Astrocyte of the cerebellum (primary cell): ENCODE data around the gene BET1.

Experiments used
- DNase-seq: peaks from one replicate; pipeline ENCODE4 v3.0.0-alpha.2; 2011; ENCODE audit warnings: low read depth
- H3K4me3 ChIP-seq: 2 replicates; pipeline ENCODE4 v1.5.1; 2011; ENCODE audit warnings: mild to moderate bottlenecking, low read depth, low read length, moderate library complexity
- in situ Hi-C: cut with HindIII; loops from 2 replicates; pipeline ENCODE4 v1.10.0; 2017; ENCODE audit warnings: low sequenced_read_pairs
- TF ChIP-seq, protein P1 (sequence below): IDR thresholded peaks from 2 replicates; pipeline ENCODE4 v1.5.1; 2012; ENCODE audit warnings: low read length, low read depth, moderate library complexity, mild to moderate bottlenecking; ENCODE audit errors: missing control alignments

BET1 gene

DNA sequence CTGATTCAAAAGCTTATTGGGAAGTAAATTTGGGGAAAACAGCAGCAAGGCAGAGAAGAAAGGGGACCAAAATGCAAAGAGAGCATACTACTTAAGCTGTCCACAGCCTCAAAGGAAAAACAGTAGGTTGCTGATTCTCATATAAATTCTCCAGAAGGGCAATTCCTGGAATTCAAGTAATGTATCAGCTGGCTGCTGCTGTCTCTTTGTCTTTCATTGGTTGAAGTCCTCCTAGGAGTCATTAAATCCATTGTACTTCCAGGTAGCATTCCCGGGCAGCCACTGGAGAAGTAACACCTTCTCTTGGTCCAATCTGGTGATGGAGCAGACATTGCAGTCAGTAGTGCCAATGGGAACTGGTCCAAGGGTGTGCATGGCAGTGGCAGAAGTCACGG is 22.7 kb downstream of the BET1 start:
- in situ Hi-C loops: no loop called here
- TF ChIP-seq, protein P1, sequence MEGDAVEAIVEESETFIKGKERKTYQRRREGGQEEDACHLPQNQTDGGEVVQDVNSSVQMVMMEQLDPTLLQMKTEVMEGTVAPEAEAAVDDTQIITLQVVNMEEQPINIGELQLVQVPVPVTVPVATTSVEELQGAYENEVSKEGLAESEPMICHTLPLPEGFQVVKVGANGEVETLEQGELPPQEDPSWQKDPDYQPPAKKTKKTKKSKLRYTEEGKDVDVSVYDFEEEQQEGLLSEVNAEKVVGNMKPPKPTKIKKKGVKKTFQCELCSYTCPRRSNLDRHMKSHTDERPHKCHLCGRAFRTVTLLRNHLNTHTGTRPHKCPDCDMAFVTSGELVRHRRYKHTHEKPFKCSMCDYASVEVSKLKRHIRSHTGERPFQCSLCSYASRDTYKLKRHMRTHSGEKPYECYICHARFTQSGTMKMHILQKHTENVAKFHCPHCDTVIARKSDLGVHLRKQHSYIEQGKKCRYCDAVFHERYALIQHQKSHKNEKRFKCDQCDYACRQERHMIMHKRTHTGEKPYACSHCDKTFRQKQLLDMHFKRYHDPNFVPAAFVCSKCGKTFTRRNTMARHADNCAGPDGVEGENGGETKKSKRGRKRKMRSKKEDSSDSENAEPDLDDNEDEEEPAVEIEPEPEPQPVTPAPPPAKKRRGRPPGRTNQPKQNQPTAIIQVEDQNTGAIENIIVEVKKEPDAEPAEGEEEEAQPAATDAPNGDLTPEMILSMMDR: no peak
- DNase-seq: no peak
- H3K4me3 ChIP-seq: no peak overlapping the region

DNA sequence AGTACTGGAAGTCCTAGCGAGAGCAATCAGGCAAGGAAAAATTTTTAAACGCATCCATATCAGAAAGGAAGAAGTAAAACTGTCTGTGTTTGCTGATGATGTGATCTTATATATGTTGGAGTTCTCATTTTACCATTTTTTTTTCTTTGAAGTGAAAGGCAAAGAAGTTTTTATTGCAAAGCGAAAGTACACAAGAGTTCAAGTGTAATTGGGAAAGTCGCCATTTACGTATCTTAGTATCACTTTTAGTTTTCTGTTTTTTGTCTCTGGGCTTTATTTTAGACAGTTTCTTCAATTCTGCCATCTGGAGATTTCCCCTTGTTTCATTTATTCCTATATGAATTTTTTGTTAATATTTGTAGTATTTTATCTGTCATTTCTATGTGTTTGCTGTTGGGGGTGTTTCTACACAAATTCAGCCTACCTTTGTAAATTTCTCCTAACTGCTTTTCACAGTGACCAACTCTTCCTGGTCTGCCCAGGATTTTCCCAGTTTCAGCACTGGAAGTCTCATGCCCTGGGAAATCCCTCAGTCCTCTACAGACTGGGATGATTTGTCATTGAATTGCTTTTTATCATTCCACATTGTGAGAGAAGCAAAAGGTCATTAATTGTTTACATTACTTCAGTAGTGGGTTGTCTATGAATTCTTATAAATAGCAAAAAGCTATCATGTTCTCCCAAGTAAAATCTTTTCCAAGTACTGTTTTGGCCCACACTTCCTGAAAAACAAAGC is 23.2 kb downstream of the BET1 start:
- no peak overlapping the region for H3K4me3 ChIP-seq
- TF ChIP-seq, protein P1: no peak
- no peak for DNase-seq
- in situ Hi-C loops: no loop called here

DNA sequence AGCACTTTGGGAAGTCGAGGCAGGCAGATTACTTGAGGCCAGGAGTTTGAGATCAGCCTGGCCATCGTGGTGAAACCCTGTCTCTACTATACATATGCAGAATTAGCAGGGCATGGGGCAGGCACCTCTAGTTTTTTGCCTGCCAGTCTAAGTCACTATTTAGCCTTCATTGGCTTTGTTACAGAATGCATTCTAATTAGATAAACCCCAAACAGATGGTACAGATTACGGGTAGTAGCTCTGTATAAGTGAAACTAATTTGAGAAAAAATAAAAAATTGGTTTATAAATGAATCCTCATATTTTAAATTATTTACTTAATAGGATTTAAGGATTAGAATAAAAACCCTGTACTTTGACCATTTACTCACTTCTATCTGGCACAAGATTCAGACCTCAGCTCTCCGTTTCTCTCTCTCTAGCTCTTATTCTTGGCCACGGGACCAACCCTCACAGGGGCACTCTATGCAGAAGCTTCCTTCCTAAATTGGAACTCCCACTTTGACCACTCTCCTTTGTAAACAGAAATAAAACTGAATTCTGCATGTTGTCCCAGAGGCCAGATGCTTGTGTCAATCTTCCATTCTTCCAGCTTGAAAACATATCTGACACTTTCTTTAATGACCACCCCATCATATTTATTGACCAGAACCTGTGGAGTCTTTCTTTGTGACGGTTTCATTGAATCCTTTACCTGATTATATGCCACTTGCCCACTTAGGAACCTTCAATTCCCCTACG is 26.8 kb downstream of the BET1 start:
- TF ChIP-seq, protein P1: no peak
- H3K4me3 ChIP-seq: no peak overlapping the region
- DNase-seq: no peak
- in situ Hi-C loops: no loop called here

DNA sequence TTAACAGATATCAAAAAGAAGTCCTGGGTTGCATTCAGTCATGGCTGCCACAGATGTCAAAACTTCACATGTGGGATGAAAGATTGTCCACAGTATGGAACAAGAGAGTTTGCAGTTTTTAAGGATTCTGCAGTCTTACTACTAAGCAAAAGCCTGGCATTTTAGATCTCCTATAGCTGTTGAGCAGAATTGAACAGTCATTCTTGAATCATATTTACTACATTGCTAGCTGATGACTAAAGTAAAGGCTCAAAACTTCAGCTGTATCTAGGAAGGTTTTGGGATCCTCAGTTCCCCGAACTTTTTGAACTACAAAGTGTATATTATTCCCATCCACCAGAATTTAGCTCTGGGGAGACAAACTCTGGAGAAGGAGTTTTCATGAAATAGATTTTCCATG is 31.0 kb downstream of the BET1 start:
- TF ChIP-seq, protein P1: no peak
- no peak for DNase-seq
- H3K4me3 ChIP-seq: no peak overlapping the region

DNA sequence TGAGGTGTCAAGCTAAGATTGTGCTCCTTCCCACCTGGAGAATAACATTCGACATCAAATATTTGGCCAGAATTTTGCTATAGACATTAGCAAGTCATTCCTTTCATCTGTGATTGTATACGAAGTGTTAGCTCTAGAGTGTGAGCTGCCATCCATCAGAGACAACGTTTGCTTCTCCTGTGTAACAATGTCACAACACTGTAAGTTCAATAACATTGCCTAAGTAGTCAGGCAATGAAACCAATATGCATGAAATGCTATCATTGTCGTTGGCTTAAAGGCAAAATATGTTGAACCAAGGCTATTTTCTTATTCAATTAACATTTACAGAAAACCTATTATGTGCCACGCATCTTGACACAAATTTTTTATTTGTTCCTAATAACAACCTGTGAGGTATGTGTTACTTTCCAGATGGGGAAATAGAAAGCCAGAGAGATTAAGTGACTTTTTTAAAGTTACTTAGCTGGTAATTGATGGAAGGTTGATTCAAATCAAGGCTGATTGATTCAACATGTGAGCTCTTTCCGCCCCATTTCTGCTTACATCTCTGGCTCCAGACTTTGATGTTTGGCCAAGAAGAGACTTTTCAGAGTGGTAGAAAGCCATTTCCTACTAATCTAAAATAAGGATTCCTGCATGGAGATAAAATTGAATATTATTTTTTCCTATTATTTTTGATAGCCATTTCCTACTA is 32.0 kb downstream of the BET1 start:
- in situ Hi-C loops: no loop called here
- TF ChIP-seq, protein P1: no peak
- H3K4me3 ChIP-seq: no peak overlapping the region
- no peak for DNase-seq

More for the DNA sequence above, 31.0 kb downstream of the BET1 start:
- in situ Hi-C loops: no loop called here

DNA sequence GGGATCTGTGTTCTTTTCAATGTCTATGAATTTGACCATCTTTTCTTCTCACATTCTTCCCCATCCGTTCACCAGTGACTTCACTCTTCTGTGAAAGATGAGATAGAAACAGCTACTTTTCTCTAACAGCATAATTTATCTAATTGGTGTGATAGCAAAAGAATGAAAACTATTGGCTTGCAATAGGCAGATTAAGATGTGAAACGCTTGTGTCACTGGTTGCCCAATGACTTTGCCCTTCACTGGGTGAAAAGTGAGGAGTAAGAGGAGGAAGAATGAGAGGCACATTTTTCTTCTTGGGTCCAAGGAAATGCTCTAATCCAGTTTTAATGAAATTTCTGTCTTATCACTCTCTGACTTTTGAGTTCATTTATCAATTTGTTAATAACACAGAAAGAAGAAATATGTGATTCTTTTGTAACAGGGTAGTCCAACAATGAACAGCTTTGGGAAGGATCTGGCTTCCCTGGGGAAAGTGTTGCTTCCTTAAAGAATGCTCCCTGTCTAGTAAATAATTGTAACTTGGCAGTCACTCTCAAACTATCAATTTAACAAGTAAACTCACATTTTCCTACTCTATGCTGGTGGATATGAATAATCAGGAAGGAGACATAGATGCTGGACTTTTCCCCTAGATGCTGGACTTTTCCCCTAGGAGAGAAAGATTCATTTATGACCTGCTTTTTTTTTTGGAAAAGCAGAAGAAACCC is 35.1 kb downstream of the BET1 start:
- TF ChIP-seq, protein P1: no peak
- no peak overlapping the region for H3K4me3 ChIP-seq
- no peak for DNase-seq
- in situ Hi-C loops: no loop called here
